Activated CD4-positive, alpha-beta T cell treated with anti-CD3 and anti-CD28 coated beads for 4 hours (primary cell): ENCODE data around the gene RPL13A.
A peak's percentile ranks its signal among the peaks of the same experiment; 100 is the strongest.
"Not testable (repeated sequence)": the region's sequence is repeated elsewhere in the genome, so short reads cannot be mapped to it uniquely, and the experiment has no call there.

Experiments used
- DNase-seq, 2 donors: peaks; one replicate each; pipeline ENCODE4 v3.0.0-alpha.2; 2020

The RPL13A gene

DNA sequence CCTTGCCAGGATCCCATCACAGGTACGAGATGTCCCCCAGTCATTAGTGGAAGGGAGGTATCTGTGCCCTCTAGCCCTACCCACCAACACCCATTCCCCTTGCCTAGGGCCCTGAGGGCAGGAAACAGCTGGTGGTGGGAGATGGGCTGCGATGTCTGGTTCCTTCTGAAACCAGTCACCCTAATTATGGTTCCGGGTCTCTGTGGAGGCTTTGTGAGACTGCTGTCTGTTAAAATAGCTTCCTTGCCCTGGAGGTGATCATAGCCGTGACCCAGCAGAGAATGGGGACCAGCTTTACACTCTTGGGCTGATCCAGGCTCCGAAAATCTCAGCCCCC, 28.9 kb upstream of the RPL13A start:
- no peak for DNase-seq

DNA sequence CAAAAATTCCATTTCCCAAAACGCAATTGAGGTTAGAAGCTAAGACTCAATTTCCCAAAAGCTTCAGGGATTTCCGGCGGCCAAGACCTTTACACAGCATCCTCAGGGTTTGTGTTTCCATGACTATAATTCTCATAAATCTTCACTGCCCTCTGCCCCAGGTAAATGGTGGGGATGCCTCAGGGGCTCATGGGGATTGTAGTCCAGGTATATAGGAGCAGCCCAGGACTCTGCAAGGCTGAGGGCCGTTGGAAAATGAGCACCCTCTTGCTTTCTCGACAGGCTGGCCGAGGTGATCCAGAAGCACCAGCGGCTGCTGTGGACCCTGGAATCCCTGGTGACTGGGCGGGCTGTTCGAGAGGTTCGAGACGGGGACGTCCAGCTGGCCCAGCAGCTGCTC, 28.0 kb upstream of the RPL13A start:
- DNase-seq: no peak

DNA sequence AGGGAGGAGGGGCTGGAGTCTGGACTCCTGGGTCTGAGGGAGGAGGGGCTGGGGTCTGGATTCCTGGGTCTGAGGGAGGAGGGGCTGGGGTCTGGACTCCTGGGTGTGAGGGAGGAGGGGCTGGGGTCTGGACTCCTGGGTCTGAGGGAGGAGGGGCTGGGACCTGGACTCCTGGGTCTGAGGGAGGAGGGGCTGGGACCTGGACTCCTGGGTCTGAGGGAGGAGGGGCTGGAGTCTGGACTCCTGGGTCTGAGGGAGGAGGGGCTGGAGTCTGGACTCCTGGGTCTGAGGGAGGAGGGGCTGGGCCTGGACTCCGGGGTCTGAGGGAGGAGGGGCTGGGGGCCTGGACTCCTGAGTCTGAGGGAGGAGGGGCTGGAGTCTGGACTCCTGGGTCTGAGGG, 26.3 kb upstream of the RPL13A start:
- DNase-seq: not testable (repeated sequence)

DNA sequence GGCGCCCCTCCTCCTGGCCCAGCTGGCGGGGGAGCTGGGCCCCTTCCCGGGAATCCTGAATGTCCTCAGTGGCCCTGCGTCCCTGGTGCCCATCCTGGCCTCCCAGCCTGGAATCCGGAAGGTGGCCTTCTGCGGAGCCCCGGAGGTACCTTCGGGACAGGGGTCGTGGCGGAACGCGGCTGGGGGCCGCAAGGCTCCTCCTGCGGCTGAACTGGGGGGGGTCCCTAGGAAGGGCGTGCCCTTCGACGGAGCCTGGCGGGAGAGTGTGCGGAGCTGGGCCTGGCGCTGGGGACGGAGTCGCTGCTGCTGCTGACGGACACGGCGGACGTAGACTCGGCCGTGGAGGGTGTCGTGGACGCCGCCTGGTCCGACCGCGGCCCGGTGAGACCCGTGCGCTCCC, 25.8 kb upstream of the RPL13A start:
- DNase-seq: no peak

DNA sequence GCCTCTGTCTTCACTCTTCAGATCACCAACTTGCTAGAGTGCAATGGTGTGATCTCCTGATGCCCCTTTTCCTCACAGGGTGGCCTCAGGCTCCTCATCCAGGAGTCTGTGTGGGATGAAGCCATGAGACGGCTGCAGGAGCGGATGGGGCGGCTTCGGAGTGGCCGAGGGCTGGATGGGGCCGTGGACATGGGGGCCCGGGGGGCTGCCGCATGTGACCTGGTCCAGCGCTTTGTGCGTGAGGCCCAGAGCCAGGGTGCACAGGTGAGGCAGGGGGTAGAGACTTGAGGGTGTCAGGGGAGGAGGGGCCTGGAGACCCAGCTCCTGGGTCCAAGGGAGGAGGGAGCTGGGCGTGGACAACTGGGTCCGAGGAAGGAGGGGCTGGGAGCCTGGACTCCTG, 24.9 kb upstream of the RPL13A start:
- DNase-seq: no peak

DNA sequence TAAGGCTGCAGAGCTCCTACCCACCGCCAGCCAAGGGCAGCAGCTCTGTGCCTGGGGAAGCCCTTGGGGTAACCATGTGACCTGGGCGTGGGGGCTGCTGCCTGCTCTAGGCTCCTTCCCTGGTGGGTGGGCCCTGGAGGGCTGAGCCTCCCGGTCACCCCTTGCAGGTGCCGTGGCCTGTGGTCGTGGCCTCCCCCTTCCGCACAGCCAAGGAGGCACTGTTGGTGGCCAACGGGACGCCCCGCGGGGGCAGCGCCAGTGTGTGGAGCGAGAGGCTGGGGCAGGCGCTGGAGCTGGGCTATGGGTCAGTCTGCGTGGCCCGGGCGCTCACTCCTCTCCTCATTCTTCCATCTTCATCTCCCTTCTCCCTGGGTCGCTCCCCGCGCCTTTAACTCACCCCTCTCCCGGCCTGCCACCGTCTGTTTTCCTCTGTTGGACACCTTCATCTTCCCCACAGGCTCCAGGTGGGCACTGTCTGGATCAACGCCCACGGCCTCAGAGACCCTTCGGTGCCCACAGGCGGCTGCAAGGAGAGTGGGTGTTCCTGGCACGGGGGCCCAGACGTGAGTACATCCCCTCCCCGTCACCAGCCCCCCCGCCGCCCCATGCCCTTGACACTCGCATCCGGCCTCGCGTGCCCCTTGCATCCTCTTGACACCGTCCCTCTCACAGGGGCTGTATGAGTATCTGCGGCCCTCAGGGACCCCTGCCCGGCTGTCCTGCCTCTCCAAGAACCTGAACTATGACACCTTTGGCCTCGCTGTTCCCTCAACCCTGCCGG, 23.3 kb upstream of the RPL13A start:
- no peak for DNase-seq

DNA sequence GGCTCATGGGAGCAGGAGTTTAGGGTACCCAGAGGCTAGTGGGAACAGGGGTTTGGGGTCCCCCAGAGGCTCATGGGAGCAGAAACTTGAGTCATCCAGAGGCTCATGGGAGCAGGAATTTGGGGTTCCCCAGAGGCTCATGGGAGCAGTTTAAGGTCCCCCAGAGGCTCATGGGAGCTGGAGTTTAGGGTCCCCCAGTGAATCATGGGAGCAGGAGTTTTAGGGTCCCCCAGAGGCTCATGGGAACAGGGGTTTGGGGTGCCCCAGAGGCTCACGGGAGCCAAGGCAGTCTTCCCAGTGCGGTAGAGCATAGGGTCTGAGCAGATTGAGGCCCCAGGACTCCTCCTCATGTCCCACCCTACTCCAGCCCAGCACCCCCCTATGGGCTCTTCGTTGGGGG, 22.0 kb upstream of the RPL13A start:
- no peak for DNase-seq

DNA sequence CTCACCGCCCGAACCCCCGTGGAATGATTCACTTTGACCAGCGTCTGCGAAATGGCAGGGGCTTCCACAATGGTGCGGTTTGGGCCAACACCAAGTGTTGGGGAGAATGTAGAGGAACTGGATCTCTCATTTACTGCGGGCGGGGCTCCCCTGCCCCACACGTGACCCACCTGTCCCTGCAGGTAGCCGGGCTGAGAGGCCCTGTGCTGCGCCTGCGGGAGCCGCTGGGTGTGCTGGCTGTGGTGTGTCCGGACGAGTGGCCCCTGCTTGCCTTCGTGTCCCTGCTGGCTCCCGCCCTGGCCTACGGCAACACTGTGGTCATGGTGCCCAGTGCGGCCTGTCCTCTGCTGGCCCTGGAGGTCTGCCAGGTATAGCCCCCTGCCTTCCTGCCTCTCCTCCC, 19.2 kb upstream of the RPL13A start:
- DNase-seq: no peak

DNA sequence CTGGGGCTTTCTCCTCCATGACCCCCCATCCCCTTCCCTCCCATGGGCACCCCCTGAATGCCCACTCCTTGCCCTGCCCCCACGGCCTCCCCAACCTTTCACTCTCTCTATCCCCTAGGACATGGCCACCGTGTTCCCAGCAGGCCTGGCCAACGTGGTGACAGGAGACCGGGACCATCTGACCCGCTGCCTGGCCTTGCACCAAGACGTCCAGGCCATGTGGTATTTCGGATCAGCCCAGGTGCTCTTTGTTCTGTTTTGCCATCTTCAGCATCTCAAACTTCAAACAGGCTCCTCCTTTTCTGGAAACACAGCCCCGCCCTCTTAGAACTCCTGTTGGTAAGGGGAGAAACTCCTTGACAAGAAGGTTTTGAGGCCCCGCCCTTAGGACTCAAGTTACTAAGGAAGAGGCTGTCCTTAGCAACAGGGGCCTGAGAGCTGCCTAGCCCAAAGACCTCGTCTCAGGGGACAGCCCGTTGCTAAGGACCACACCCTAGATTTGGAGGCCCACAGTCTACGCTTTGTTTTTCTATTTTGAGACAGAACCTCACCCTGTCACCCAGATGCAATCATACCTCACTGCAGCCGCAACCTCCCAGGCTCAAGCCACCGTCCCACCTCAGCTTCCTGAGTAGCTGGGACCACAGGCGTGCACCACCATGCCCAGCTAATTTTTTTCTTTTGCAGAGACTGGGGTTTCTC, 18.5 kb upstream of the RPL13A start:
- DNase-seq: peak; percentile 71 to 74

DNA sequence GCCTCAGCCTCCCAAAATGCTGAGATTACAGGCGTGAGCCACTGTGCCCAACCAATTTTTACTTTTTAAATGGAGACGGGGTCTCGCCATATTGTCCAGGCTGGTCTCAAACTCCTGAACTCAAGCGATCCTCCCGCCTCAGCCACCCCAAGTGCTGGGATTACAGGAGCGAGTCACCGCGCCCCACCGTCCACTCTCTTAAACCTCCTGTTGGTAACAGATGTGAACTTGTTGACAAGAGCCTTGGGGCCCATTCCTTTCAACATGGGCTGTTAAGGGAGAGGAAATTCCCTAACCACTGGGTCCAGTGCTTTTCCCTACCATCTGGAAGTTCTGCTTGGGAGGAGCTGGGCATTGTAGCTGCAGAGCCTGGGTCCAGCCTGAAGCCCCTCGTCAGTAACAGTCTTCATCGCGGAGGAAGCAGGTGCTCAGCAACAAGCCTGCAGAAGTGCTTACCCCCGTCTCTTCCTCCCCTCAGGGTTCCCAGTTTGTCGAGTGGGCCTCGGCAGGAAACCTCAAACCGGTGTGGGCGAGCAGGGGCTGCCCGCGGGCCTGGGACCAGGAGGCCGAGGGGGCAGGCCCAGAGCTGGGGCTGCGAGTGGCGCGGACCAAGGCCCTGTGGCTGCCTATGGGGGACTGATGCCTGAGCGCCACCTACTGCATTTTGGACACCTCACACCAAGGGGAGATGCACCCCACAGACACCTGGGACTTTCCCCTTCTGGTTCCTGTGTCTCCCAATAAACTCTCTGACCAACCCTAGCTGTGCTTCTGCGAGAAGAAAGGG, 17.4 kb upstream of the RPL13A start:
- DNase-seq: peak; percentile 67 to 69

DNA sequence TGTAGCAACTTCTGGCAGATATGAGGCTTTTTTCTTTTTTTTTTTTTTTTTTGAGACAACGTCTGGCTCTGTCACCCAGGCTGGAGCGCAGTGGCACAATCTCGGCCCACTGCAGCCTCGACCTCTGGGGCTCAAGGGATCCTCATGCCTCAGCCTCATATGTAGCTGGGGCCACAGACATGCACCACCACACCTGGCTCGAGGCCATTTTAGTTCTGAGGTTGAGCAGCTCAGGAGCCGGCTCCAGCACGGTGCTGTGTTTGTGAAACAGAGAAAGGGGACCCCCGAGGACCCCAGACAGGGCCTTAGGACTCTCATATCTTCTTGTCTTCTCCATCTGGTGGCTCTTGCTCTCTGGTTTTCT, 16.8 kb upstream of the RPL13A start:
- no peak for DNase-seq

DNA sequence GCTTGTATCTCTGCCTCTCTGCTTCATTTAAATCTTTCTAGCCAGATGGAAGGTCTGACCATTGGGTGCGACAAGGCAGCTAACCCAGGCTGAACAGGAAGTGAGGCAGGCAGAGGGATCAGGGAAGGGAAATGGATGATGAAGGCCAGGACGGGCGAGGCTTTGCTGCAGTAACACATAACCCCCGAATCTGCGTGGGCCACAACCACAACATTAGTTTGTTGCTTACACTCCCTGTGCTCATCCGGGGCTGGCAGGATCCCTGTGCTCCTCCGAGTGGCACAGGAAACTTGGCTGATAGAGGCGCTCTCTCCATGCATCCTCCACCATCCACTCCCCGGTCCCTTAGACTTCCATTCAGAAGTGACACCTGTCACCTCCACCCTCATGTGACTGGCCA, 14.5 kb upstream of the RPL13A start:
- DNase-seq: no peak

DNA sequence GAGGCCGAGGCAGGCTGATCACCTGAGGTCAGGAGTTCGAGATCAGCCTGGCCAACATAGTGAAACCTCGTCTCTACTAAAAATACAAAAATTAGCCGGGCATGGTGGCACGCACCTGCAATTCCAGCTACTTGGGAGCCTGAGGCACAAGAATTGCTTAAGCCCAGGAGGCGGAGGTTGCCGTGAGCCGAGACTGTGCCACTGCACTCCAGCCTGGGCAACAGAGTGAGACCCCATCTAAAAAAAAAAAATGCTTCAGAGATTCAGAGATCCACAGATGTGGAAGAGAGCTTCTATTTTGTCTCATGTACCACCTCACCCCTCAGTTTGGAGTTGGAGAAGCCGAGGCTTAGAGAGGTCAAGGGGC, 13.9 kb upstream of the RPL13A start:
- DNase-seq: not testable (repeated sequence)

DNA sequence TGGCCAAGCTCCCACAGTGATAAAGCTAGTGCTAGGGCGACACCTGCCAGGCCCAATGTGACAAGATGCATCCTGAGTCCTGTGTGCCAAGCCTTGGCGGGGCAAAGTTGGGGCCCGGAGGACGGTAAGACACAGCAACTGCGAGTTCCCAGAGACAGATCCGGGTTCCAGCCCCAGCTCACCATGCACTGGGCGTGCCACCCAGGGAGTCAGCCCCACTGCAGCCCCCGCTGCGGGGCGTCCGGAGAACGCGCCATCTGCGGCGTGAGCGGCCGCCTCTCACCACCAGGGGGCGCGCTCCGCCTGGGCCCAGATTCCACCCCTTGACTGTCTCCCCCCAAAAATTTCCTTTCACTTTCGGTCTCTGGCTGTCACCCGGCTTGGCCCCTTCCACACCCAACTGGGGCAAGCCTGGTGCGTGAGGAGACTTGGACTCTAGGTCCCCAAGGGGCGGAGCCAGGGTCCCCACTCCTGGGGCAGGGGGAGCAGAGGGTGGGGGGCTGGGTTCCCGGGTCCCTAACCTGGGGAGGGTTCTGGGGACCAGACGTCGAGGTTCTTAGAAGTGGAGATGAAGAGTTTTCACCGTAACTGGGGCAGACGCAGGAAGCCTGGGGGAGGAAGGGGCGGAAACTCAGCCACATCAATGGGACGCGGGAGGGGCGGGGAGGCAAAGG, 13.4 kb upstream of the RPL13A start, which contains the start of gene FLT3LG:
Gene FLT3LG, plus strand, starts transcription at position 348 of the 674 bp plus-strand sequence. CDS start 425 bp downstream, outside the sequence.
- peak; percentile 89 to 91 for DNase-seq

DNA sequence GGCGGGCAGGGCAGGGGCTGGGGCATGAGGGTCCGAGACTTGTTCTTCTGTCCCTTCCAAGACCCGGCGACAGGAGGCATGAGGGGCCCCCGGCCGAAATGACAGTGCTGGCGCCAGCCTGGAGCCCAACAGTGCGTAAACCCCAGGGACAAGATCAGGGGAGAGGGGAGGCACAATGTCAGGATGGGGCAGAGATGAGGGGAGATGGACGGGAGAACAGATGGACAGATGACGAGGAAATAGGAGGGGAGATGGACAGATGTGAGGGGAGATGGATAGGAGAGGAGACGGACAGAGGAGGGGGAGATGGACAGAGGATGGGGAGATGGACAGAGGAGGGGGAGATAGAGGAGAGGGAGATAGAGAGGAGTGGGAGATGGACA, 12.9 kb upstream of the RPL13A start:
- DNase-seq: no peak

DNA sequence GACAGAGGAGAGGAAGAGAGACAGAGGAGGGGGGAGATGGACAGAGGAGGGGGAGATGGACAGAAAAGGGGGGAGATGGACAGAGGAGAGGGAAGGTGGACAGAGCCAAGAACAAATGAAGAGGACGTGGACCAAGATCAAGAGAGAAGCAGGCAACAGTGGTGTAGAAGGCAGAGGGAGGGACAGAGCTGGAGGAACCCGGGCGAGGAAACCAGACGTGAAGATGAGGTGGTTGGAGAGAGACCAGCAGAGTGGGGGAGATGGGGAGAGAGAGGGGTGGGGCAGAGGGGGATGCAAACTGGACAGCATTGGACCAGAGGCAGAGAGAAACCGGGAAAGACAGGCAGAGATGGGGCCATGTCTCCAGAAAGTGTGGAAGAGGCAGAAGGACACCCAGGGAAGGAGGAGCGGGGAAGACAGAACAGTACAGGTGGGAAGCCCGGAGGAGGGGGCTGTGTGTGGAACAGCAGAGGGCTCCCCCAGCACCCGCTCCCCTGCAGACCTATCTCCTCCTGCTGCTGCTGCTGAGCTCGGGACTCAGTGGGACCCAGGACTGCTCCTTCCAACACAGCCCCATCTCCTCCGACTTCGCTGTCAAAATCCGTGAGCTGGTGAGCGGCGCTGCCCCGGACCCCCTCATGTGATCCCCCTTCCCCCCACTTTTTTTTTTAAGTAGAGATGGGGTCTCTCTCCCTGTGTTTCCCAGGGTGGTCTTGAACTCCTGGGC, 12.1 kb upstream of the RPL13A start:
- no peak for DNase-seq

DNA sequence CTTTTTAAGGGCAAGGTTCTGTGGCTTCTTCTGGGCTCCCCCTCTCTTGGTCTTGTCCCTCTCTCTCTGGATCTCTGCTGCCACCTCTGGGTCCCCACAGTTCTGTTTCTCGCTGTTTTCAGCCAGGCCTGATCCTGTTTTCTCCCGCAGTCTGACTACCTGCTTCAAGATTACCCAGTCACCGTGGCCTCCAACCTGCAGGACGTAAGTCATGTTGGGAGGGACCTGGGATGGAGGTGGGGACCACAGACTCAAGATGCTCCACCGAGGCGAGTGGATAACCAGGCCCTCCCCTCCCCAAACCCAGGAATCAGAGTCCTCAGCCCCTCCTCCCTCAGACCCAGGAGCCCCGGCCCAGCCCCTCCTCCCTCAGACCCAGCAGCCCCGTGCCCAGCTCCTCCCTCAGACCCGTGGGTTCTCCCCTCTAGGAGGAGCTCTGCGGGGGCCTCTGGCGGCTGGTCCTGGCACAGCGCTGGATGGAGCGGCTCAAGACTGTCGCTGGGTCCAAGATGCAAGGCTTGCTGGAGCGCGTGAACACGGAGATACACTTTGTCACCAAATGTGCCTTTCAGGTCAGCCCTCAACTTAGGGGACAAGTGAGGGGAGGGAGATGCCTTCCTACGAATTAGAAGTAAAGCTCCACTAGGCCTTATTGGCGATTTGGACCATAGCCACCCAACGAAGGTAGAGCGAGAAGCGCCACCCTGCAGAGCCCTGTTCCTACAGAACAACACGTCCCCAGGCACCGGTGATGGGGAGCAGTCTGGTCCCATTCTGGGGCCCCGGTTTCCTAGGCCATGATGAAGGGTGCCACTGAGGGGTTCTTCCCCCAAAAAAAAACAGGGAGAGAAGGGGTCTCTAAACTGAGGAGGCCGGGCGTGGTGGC, 11.2 kb upstream of the RPL13A start:
- peak; percentile 63 to 64 for DNase-seq

DNA sequence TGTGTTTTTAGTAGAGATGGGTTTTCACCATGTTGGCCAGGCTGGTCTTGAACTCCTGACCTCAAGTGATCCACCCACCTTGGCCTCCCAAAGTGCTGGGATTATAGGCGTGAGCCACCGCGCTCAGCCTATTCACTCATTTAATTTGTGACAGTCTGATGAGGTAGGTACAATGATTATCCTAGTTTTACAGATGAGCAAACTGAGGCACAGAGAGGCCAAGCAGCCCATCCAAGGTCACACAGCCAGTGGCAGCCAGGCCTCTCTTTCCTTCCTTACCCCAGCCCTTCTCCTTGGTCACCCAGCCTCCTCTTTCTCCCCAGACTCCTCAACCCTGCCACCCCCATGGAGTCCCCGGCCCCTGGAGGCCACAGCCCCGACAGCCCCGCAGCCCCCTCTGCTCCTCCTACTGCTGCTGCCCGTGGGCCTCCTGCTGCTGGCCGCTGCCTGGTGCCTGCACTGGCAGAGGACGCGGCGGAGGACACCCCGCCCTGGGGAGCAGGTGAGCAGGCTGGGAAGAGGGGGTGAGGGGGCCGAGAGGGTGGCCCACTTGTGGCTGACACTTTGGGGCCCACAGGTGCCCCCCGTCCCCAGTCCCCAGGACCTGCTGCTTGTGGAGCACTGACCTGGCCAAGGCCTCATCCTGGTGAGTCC, 7.3 kb upstream of the RPL13A start:
- no peak for DNase-seq

DNA sequence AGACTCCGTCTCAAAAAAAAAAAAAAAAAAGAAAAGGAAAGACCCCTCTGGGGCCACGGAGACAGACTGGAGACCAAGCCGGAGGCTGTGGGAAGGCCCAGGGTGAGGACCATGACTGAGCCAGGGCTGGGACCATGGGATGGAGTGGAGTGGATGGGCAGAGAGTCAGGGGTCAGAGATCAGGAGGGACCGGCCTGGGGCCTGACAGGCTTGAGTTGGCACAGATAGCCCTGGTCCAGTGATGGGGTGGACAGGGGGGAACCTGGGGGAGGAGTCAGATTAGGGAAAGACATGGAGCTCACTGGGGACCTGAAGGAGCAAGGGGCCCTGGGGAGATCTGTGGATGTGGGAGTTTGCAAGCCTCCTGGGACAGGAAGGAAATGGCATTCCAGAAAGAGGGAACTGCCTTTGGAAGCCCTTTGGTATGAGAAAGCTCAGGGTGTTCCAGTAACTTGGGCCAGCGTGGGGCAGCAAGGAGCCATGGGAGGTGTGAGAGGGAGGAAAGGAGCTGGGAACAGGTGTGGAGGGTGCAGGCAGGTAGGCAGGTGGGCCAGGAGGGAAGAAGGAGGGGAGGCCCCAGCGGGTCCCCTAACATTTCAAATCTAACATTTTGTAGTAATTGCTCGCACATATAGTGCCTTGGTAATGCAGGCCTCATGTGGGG, 6.3 kb upstream of the RPL13A start:
- no peak for DNase-seq

DNA sequence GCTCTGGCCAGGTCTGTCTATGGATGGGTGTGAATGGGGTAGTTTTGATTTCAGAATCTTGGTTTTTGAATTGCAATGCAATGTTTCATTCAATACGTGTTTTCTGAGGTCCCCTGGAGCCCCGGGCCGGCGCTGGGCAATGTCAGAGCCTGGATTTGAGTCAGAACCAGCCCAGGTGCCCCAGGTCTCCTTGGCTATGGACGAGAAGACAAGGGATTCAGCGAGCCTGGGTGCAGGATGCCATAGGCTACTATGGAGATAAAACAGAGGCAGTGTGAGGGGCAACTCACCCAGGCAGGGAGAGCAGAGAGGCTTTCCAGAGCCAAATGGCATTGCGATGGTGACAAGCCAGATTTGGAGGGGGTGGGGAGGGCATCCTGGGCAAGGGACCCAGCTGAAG, 1.2 kb upstream of the RPL13A start:
- no peak for DNase-seq
